Peyer's patch (tissue), 4 donors: ENCODE measurements around the gene KLHL29. TPM values are rescaled to one million over a fixed set of nuclear protein-coding genes. Genes with fewer than 3 reads are reported as not detected.

Experiments
- DNase-seq, 3 donors: peaks; one replicate each; pipeline ENCODE4 v3.0.0-alpha.2; 2017 to 2019
- H3K27ac ChIP-seq, 4 donors: fragments of 200-600 bp; sonication (generic); one replicate each; pipeline ENCODE4 v1.5.1; 2016 to 2019
- H3K27me3 ChIP-seq, 2 donors: fragments of 200-600 bp; sonication (generic); one replicate each; pipeline ENCODE4 v1.5.1; 2019
- H3K36me3 ChIP-seq, 3 donors: fragments of 200-600 bp; sonication (generic); one replicate each; pipeline ENCODE4 v1.5.1; 2016 to 2019
- H3K4me1 ChIP-seq, 4 donors: fragments of 200-600 bp; sonication (generic); one replicate each; pipeline ENCODE4 v1.5.1; 2016 to 2019
- H3K4me3 ChIP-seq, 4 donors: fragments of 200-600 bp; sonication (generic); 1 replicate in 3 of 4; 2 replicates in 1 of 4; pipeline ENCODE4 v1.5.1; 2016 to 2019; ENCODE audit warnings: mild to moderate bottlenecking in 1 of 4
- H3K9me3 ChIP-seq, 4 donors: fragments of 200-600 bp; sonication (generic); one replicate each; pipeline ENCODE4 v1.5.1; 2016 to 2019; ENCODE audit warnings: mild to moderate bottlenecking in 1 of 4
- POLR2A ChIP-seq, 2 donors: fragments of 450-650 bp; IDR thresholded peaks; one replicate each; pipeline ENCODE4 v1.5.1; 2017; ENCODE audit warnings: antibody characterized with exemption in 2 of 2, mild to moderate bottlenecking in 2 of 2, moderate library complexity in 2 of 2
- total RNA-seq, 4 donors: library from RNA; depleted of rRNA; stranded (reverse); fragments of >200 nt; gene quantifications; one replicate each; pipeline ENCODE4 v1.1.0, GENCODE V29; 2016
- TF ChIP-seq, protein P1 (sequence below), 6 experiments: fragments of 450-650 bp in 4 of 6; fragments of 200-600 bp in 2 of 6; sonication (generic) in 1 of 6; IDR thresholded peaks; one replicate each; pipeline ENCODE4 v1.5.1; 2017 to 2019; ENCODE audit warnings: antibody characterized with exemption in 6 of 6, mild to moderate bottlenecking in 3 of 6, moderate library complexity in 1 of 6

The KLHL29 gene
- total RNA-seq, 4 donors from 2014 or later, result 1.1 to 18.2 (median 5.0) TPM

DNA sequence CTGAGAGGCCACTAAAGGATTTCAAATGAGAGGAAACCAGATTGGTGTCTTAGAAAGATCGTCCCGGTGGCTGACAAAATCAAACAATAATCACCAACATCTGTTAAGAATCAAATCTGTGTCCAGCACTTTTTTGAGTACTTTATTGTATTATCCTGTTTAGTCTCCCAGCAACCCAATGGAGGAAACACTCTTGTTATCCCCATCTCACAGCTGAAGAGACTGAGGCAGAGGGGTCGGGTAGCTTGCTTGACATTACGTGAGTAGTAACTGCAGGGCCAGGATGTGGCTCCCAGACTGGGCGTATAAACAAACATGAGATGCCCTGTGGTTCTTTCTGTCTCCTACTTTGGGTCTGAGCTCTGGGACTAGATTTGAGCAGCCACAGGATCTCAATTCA, 76.0 kb downstream of the KLHL29 start:
- H3K4me1 ChIP-seq, result no peaks in the 10 kb centered on the region
- no peak overlapping the region for H3K27ac ChIP-seq
- TF ChIP-seq, protein P1, sequence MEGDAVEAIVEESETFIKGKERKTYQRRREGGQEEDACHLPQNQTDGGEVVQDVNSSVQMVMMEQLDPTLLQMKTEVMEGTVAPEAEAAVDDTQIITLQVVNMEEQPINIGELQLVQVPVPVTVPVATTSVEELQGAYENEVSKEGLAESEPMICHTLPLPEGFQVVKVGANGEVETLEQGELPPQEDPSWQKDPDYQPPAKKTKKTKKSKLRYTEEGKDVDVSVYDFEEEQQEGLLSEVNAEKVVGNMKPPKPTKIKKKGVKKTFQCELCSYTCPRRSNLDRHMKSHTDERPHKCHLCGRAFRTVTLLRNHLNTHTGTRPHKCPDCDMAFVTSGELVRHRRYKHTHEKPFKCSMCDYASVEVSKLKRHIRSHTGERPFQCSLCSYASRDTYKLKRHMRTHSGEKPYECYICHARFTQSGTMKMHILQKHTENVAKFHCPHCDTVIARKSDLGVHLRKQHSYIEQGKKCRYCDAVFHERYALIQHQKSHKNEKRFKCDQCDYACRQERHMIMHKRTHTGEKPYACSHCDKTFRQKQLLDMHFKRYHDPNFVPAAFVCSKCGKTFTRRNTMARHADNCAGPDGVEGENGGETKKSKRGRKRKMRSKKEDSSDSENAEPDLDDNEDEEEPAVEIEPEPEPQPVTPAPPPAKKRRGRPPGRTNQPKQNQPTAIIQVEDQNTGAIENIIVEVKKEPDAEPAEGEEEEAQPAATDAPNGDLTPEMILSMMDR (IDR thresholded peaks at IDR 0.05), result no peak
- TF ChIP-seq POLR2A (IDR thresholded peaks at IDR 0.05), result no peak
- H3K4me3 ChIP-seq, result no peak overlapping the region
- H3K36me3 ChIP-seq, result no peaks in the 10 kb centered on the region
- no peaks in the 10 kb centered on the region for H3K27me3 ChIP-seq
- no peak for DNase-seq
- H3K9me3 ChIP-seq, result no peaks in the 10 kb centered on the region

DNA sequence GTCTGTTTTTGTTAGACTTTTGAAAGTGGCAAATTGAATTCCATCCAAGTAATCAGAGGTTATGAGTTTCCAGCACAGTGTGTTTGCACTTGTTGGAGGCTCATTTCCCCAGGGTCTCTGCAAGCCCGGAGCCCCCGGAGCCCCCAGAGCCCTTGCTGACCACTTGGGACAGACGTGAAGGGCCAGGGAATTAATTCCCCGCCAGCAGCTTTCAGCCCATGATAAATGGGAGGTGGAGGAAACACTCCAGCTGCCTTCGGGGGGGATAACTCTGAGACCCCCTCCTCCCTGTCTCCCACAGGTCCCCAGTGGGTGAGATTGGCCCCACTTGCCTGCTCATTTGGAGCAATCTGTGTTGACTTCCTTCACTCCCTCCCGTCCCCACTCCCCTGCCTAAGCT, 79.2 kb downstream of the KLHL29 start:
- Histone ChIP-seq H3K27ac (no peak overlapping the region), H3K27me3 (no peaks in the 10 kb centered on the region)
- DNase-seq, result no peak

DNA sequence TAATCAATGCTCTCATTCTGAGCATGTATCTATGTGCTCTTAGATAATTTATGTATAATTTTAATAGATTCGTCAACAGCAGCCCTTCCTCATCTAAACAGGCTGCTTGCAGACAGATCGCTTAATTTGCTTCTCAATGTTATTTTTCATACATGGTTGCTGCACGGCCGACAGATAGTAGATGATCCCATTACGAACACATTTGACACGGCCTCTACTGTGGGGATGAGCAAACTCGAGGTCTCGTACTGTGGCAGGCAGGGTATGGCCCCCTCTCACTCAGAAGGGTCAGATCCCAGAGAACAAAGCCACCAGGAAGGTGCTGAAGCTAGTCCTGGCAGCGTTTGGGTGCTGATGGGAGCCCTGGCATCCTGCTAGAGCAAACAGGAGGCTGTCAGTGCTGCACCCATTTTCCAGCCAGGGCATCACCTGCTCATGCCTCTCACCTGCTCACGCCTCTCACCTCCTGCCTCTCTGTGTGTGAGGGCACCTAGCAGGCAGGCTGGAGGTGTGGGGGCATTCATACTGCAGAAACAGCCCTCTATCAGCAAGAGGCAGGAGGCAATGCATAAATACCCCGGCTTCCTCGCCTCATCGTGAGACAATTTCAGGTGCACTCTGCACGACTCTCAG, 80.0 kb downstream of the KLHL29 start:
- no peak for DNase-seq
- no peaks in the 10 kb centered on the region for H3K36me3 ChIP-seq
- H3K27me3 ChIP-seq, result no peaks in the 10 kb centered on the region
- peak overlapping the region in 1 of 4 donors; percentile 48 for H3K27ac ChIP-seq
- no peak overlapping the region for H3K4me3 ChIP-seq
- peaks cover 0 to 3% (median 0%) of the 10 kb centered on the region in 4 donors for H3K4me1 ChIP-seq
- H3K9me3 ChIP-seq, result no peaks in the 10 kb centered on the region
- TF ChIP-seq POLR2A (IDR thresholded peaks at IDR 0.05), result no peak
- TF ChIP-seq, protein P1 (IDR thresholded peaks at IDR 0.05), result no peak

More for the DNA sequence above, 79.2 kb downstream of the KLHL29 start:
- Histone ChIP-seq H3K4me1 (no peaks in the 10 kb centered on the region), H3K36me3 (no peaks in the 10 kb centered on the region), H3K4me3 (no peak overlapping the region), H3K9me3 (no peaks in the 10 kb centered on the region)
- no peak for TF ChIP-seq POLR2A (IDR thresholded peaks at IDR 0.05)
- TF ChIP-seq, protein P1 (IDR thresholded peaks at IDR 0.05), result no peak

DNA sequence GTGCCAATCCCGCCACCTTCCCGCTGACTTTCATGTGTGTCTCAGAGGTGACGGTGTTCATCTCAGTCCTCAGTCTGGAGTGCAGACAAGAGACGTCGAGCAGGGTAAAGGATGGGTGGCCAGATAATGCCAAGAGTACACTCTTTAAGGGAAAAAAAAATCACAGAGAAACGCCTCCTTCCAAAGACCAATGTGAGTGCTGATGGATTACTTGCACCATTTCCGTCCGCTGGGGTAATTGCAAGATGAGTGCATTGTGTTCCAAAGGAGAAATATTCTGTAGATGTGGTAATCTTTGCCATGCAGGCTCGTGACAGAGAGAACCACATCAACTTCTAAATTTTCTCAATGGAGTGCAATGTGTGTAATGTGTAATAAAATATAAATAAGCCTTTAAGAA, 81.0 kb downstream of the KLHL29 start:
- no peaks in the 10 kb centered on the region for H3K27me3 ChIP-seq
- no peak overlapping the region for H3K4me3 ChIP-seq
- no peaks in the 10 kb centered on the region for H3K9me3 ChIP-seq
- H3K36me3 ChIP-seq, result no peaks in the 10 kb centered on the region
- DNase-seq, result no peak
- TF ChIP-seq, protein P1 (IDR thresholded peaks at IDR 0.05), result no peak
- TF ChIP-seq POLR2A (IDR thresholded peaks at IDR 0.05), result no peak
- peak overlapping the region in 1 of 4 donors; percentile 56 for H3K27ac ChIP-seq
- H3K4me1 ChIP-seq, result peaks cover 0 to 4% (median 0%) of the 10 kb centered on the region in 4 donors

DNA sequence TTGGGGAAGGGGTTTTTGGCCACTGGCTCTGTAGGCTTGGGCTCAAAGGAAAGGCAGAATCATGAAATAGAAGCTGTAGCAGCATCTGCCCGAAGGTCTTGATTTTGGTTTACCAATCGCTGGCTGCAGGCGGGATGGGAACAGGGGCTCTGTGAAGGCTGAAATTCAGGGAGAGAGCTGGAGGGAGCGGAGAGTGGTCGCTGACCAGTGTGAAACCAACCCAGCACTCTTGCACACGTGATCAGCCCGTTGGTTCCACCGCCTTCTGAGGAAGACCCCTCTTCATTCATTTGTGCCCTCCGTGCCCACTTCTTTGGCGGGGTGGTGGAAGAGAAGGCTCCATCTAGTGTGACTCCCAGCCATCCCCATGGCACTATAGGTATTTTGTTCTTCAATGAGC, 82.6 kb downstream of the KLHL29 start:
- H3K9me3 ChIP-seq, result no peaks in the 10 kb centered on the region
- TF ChIP-seq POLR2A (IDR thresholded peaks at IDR 0.05), result no peak
- TF ChIP-seq, protein P1 (IDR thresholded peaks at IDR 0.05), result no peak
- peak in 1 of 3 donors; percentile 41 for DNase-seq
- H3K36me3 ChIP-seq, result no peaks in the 10 kb centered on the region
- no peak overlapping the region for H3K4me3 ChIP-seq
- peaks cover 0 to 4% (median 0%) of the 10 kb centered on the region in 4 donors for H3K4me1 ChIP-seq
- H3K27ac ChIP-seq, result no peak overlapping the region
- H3K27me3 ChIP-seq, result no peaks in the 10 kb centered on the region
